GM19023 (cell line): ENCODE results near the gene C9orf57.
"Not testable (repeated sequence)": the region's sequence is repeated elsewhere in the genome, so short reads cannot be mapped to it uniquely, and the experiment has no call there.

Experiments used
- ATAC-seq: cut with Tn5 transposase; IDR thresholded peaks from one replicate; pipeline ENCODE4 v1.9.1; 2021; ENCODE audit warnings: mild to moderate bottlenecking, moderate library complexity; ENCODE audit not compliant: unreplicated experiment

C9orf57 gene, protein sequence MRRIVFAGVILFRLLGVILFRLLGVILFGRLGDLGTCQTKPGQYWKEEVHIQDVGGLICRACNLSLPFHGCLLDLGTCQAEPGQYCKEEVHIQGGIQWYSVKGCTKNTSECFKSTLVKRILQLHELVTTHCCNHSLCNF

DNA sequence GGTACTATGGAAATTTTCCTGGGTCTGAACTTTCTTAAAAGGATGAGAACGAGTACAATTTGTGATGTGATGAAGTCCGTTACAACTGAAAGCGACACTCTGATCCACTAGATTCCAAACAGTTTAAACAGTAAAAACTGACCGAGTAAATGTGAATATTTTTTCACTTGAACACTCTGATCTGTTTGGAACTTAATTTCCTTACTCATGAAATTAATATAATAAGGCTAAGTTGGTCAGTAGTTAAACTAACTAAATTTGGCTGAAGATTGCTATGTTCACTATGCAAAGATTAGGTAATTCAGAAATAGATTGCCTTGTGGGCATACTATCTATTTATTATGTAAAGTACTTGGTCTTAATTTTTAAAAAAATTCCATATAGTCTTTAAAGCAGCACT is at the start of gene C9orf57:
TSS of gene C9orf57 (minus strand) at position 101 of the 400 bp plus-strand sequence. CDS start 1,282 bp downstream, outside the sequence.
- ATAC-seq: no peak

GRCh38 chr9:72102520-72102919 is 42.1 kb upstream of the C9orf57 start:
- no peak for ATAC-seq

DNA sequence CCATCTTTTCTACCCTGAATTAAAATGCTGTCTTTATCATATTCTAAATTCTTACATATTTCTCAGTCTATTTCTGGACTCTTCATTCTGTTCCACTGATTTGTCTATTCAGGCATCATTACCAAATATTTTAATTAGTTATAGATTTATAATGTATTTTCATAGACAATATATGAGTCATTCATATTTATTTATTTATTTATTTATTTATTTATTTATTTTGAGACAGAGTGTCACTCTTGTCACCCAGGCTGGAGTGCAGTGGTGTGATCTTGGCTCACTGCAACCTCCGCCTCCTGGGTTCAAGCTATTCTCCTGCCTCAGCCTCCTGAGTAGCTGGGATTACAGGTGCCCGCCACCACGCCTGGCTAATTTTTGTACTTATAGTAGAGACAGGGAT is 35.1 kb upstream of the C9orf57 start:
- not testable (repeated sequence) for ATAC-seq

DNA sequence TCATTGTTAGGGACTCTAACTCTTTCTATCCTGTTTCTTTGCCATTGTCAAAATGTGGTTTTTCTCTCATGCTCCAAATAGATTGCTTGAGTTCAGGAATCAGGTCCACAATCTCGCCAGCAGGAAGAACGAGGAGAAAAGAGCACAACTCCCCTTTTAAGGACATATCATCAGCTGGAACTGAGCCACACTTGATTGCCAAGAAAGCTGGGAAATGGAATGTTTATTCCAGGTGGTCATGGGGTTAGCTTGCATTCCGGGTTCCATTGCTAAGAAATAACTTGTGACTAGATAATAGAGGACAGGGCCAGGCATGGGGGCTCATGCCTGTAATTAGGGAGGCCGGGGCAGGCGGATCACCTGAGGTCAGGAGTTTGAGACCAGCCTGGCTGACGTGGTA is 32.4 kb upstream of the C9orf57 start:
- no peak for ATAC-seq

- no peak for ATAC-seq
These were observed 29.2 kb upstream of the C9orf57 start for GRCh38 chr9:72089451-72090130.

DNA sequence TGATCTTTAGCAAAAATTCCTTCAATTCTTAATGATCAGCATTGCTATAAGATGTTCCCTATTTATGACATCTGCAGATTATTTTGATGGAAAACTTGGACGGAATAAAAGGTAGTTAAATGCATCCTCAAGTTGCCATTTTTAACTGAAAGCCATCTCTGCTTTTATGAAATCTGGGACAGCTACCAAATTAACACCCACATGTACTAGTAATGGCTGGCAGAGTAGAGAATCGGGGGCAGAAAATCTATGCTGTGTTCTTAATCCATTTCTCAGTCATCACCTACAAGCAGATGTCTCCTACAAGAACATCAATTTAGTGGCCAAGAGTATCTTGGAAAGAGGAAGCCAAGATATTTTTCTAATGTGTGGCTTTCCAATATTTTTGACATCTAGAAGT is 22.1 kb upstream of the C9orf57 start:
- no peak for ATAC-seq

- not testable (repeated sequence) for ATAC-seq
These were observed 14.3 kb upstream of the C9orf57 start for GRCh38 chr9:72074666-72075065.

- ATAC-seq: no peak
These were observed 4.7 kb upstream of the C9orf57 start for GRCh38 chr9:72065076-72065475.

DNA sequence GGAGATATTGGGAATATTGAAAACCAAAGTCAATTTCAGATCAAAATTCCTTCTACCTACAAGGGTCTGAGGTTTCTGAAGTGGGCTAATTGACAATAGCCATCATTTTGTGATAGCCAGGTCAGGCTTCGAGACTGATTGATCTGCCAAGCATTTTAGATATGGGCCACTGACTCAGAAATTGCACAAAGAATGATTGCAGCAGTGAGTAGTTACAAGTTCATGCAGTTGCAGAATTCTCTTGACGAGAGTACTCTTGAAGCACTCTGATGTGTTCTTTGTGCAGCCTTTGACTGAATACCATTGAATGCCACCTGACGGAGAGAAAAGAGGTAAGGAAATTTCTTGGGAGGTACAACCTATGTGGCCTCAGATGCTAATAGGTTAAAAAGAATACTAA is 8.3 kb downstream of the C9orf57 start:
- ATAC-seq: no peak

DNA sequence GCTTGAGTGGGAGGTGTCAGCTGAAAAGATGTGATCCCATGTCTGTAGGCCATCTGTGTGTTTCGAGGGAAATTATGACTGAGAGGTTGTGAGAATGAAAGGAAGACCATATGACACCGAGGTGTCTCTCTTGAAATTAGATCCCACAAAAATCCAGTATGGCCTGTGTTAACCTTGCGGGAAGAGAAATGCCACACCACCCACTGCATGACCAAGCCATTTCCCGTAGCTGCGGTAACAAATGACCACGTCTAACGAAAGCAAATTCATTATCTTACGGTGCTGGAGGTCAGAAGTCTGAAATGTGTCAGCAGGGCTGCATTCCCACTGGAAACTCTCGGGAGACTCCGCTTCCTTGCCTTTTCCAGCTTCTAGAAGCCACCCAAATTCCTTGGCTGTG is 11.6 kb downstream of the C9orf57 start:
- ATAC-seq: no peak

GRCh38 chr9:72046630-72047456 is 13.6 kb downstream of the C9orf57 start:
- ATAC-seq: no peak

GRCh38 chr9:72044095-72044494 is 16.3 kb downstream of the C9orf57 start:
- no peak for ATAC-seq

- ATAC-seq: no peak
These were observed 16.8 kb downstream of the C9orf57 start for GRCh38 chr9:72043576-72043975.

DNA sequence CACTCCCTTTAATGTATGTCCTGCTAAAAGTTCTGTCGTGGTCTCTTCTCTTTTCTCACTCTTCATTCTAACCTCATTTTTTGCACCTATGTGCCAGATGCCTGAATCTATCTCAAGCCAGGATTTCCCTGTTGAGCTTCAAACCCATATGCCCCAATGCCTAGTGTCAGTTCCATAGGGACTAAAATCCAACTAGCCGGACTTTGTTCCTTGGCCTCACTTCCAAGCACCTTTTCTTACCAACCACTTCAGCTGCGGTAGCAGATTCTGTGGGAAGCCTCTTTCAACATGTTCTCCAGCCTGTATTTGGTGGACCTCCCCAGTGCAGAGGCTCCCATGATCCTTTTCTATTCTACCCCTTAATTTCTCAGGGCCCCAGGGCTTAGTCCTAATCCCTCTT is 17.5 kb downstream of the C9orf57 start:
- no peak for ATAC-seq

DNA sequence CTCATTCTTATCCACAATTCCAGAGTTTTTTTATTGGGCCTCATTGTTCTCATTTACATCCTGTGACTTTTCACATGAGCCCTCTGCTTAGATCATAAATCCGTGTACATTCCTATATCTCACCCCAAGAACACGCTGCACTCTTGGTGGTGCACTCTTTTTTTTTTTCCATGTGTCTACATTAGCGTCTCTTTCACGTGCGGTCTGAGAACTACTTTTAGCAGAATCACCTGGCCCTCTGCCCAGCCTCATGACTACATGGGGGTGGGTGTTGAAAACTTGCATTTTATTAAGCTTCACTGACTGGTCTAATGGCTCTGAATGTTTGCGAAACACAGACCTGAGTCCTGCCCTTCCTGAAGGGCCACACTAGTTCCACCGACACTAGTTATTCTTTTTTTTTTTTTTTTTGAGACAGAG is 18.6 kb downstream of the C9orf57 start:
- ATAC-seq: no peak

DNA sequence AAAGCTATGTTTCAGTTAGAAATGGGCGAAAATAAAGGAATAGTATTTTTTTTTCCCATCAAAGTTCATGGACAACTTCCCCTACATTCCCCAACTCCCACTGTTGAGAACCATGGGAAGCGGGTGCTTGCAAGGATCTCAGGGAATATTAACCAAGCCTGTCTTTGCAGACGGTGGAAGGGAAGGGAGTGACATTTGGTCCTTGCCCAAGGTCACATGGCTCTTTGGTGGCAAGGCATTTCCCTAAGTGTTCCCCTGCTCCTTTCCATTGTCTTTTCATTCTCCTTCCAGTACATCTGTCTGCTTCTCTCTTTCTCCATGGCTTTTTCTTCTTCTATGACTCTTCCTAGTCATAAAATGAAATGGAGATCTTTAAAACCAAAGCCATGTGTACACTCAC is 19.0 kb downstream of the C9orf57 start:
- ATAC-seq: no peak

DNA sequence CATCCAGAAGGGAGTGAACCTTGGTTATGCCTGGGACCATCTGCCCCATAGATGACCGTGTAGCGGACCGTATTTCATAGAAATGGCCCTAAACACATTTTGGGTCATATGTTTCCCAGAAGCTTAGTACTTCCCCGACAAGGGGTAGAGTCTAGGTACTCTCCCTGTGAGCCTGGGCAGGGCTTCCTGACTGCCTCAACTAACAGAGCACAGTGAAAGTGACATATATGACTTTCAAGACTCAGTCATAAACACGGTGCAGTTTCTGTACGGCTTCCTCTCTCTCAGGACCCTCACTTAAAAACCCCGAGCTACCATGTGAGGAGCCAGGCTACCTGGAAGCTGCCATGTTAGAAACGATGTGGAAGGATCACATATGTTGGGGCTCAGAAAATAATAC is 20.9 kb downstream of the C9orf57 start:
- ATAC-seq: peak; percentile 48

DNA sequence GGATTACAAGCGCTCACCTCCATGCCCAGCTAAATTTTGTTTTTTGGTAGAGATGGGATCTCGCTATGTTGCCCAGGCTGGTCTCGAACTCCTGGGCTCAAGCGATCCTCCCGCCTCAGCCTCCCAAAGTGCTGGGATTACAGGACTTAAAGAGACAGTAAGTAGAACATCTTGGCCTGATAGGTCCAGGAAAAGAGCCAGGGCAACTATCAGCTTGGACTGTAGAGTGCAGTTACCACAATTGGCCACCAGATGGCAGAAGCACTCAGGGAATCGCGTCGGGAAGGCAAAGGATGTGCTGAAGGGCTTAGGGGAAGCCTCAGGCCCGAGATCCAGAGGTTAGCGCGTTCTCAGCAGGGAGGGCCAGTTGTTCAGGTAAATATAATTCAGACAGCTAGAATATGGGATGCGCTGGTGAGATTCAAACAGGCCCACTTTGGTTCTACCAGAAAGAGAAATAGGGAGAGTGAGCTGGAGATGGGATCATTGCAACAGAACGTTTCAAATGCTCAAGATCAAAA is 21.5 kb downstream of the C9orf57 start:
- peak; percentile 72 for ATAC-seq

DNA sequence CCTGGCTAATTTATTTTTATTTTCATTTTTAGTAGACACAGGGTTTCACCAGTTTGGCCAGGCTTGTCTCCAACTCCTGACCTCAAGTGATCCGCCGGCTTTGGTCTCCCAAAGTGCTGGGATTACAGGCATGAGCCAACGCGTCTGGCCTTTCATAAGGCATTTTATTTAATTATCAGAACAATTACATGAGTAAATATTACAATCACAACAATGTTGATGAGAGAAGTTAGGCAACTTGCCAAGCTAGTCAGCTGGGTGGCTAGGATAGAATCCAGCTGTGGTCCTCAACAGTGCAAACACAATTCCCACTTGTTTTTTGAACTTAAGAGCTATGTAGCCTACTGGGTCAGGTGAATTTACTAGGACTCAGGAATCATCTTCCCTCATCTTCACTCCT is 22.0 kb downstream of the C9orf57 start:
- ATAC-seq: no peak

DNA sequence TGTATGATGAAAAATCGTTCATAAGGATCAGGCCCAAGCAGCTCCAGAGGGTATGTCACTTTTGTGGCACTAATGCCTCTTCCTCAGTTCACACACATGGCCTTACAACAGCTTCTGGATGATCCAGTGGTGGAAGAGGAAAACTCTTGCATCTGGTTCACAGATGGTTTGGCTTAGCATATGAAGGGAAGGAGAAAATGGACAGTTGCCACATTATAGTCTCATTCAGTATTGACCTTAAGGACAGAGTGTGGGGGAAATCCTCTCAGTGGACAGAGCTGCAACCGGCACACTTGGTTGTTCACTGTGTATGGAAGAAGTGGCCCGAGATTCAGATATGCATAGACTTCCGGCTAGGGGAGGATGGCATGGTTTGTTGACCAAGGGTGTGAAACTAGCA is 22.8 kb downstream of the C9orf57 start:
- no peak for ATAC-seq

- ATAC-seq: no peak
These were observed 29.6 kb downstream of the C9orf57 start for GRCh38 chr9:72030767-72031166.

DNA sequence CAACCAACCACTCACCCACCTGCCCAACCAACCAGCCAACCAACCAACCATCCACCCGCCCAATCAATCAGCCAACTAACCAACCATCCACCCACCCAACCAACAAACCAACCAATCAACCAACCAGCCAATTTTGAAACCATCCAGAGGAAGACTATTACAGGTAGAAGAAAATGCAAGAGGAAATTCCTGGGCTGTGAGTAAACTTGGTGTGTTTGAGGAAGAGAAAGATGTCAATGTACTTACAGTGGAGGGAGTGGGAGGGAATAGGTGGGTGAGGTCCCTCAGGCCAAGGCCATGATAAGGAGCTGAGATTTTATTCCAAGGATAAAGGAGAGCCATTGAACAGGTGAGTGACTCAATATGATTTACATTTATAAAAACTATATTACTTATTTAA is 30.4 kb downstream of the C9orf57 start:
- no peak for ATAC-seq
